AG04449 (cell line): ENCODE results near the gene ABI2.
A peak's percentile ranks its signal among the peaks of the same experiment; 100 is the strongest.

ENCODE experiments used
- CTCF ChIA-PET: fragments of 350-600 bp; formaldehyde crosslinking; extraction: SDS; loops from one replicate; lab custom pipeline; 2021; ENCODE audit warnings: antibody characterized with exemption; lab: Yijun Ruan, JAX
- POLR2A ChIA-PET: fragments of 400-600, 350-600 bp; formaldehyde crosslinking; extraction: SDS; loops from one replicate; lab custom pipeline; 2020; ENCODE audit warnings: antibody characterized with exemption, inconsistent platforms; lab: Yijun Ruan, JAX
- DNase-seq: peaks from one replicate; pipeline ENCODE4 v3.0.0-alpha.2; 2010; ENCODE audit warnings: low read depth, low spot score
- H3K4me3 ChIP-seq: 2 replicates; pipeline ENCODE4 v1.5.1; 2011; ENCODE audit warnings: low read depth, mild to moderate bottlenecking, control low read depth, low read length
- CTCF ChIP-seq: IDR thresholded peaks from one replicate; pipeline ENCODE4 v1.5.1; 2011; ENCODE audit warnings: mild to moderate bottlenecking, moderate library complexity, low read length, control low read depth, inconsistent platforms; ENCODE audit not compliant: insufficient read depth; ENCODE audit errors: missing control alignments

Gene ABI2

GRCh38 chr2:203451689-203452088 is 123.5 kb downstream of the ABI2 start:
- CTCF ChIA-PET, result interaction anchor here (2.4 to 4.8 kb wide), 2 partner anchors 12 to 364 kb away, joined by 11 to 50 read pairs; no protein-coding TSS in a partner anchor
- POLR2A ChIA-PET, result no interaction called here
- H3K4me3 ChIP-seq, result no peak overlapping the region
- no peak for TF ChIP-seq CTCF
- DNase-seq, result no peak

- ChIA-PET CTCF (interaction anchor here (0.6 to 4.8 kb wide), 33 partner anchors 10 to 865 kb away, joined by 3 to 50 read pairs (median 4); no protein-coding TSS in a partner anchor), POLR2A (no interaction called here)
- TF ChIP-seq CTCF, result peak; percentile 62
- DNase-seq, result no peak
- no peak overlapping the region for H3K4me3 ChIP-seq
Observed at GRCh38 chr2:203453858-203454451, 125.8 kb downstream of the ABI2 start.

GRCh38 chr2:203455209-203455608 is 127.0 kb downstream of the ABI2 start:
- no peak for TF ChIP-seq CTCF
- H3K4me3 ChIP-seq, result no peak overlapping the region
- DNase-seq, result no peak
- CTCF ChIA-PET, result interaction anchor here (1.2 to 4.8 kb wide), 9 partner anchors 9 to 359 kb away, joined by 3 to 50 read pairs (median 9); no protein-coding TSS in a partner anchor
- POLR2A ChIA-PET, result no interaction called here

GRCh38 chr2:203461746-203462145 is 133.6 kb downstream of the ABI2 start:
- TF ChIP-seq CTCF, result no peak
- ChIA-PET POLR2A (no interaction called here), CTCF (interaction anchor here (6.7 kb wide), 1 partner anchor 8 kb away, joined by 50 read pairs; no protein-coding TSS in a partner anchor)
- H3K4me3 ChIP-seq, result no peak overlapping the region
- no peak for DNase-seq

GRCh38 chr2:203462308-203462707 is 134.1 kb downstream of the ABI2 start:
- ChIA-PET CTCF (interaction anchor here (1.6 to 6.7 kb wide), 2 partner anchors 9 to 353 kb away, joined by 10 to 50 read pairs; no protein-coding TSS in a partner anchor), POLR2A (interaction anchor here (0.7 kb wide), 1 partner anchor 336 kb away, joined by 3 read pairs; no protein-coding TSS in a partner anchor)
- no peak for TF ChIP-seq CTCF
- no peak overlapping the region for H3K4me3 ChIP-seq
- DNase-seq, result no peak

- ChIA-PET POLR2A (interaction anchor here (0.7 kb wide), 1 partner anchor 335 kb away, joined by 3 read pairs; no protein-coding TSS in a partner anchor), CTCF (interaction anchor here (0.8 to 6.7 kb wide), 3 partner anchors 10 to 352 kb away, joined by 3 to 50 read pairs (median 10); no protein-coding TSS in a partner anchor)
- DNase-seq, result no peak
- TF ChIP-seq CTCF, result no peak
- H3K4me3 ChIP-seq, result no peak overlapping the region; the same call in 1 of the 2 replicates
Observed at GRCh38 chr2:203463266-203463678, 135.1 kb downstream of the ABI2 start.
